ENCODE data around the gene MYO19. TPM values are rescaled to one million over a fixed set of nuclear protein-coding genes. Genes with fewer than 3 reads are reported as not detected.
"Not testable (repeated sequence)": the region's sequence is repeated elsewhere in the genome, so short reads cannot be mapped to it uniquely, and the experiment has no call there.

Gene MYO19
- total RNA-seq, 1 experiment from 2014 or later = 28.8 TPM

DNA sequence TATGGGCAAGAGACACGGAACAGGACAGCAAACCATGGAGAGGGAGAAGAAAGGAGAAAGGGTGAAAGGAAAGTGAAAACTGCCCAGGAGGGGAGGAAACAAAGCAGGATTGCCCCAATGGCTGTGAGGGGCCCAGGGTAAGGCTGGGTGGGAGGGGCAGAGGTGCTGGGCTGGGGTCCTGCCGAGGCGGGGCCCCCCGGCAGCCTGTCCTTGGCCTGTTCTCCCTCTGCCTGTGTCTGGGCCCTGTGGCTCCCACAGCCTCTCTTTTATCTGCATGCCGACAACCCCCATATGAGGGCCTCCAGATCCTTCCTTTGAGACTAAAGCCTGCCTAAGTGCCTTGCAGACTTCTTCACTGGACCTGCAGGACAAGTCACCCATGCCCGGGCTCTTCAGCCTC, 32.7 kb downstream of the MYO19 start:
- DNase-seq (ENCODE audit: low read depth) = no peak

DNA sequence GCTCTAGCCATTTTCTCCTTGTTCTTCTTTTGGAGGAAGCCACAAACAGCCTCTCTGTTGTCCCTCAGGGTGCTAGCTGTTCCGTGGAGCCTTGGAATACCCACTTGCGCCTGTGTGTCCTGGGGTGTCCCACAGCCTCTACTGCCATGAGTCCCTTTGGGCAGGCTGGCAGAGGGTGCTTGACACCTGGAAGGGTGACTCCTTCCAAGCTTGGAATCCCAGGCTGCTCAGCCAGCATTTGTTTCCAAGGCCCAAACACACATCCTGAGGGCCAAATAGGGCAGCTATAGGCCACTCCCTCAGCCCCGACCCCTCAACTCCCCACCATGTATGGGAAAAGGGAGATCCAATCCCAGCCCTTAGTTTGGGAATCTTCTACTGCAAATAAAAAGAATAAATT, 33.3 kb downstream of the MYO19 start:
- no peak for DNase-seq (ENCODE audit: low read depth)

DNA sequence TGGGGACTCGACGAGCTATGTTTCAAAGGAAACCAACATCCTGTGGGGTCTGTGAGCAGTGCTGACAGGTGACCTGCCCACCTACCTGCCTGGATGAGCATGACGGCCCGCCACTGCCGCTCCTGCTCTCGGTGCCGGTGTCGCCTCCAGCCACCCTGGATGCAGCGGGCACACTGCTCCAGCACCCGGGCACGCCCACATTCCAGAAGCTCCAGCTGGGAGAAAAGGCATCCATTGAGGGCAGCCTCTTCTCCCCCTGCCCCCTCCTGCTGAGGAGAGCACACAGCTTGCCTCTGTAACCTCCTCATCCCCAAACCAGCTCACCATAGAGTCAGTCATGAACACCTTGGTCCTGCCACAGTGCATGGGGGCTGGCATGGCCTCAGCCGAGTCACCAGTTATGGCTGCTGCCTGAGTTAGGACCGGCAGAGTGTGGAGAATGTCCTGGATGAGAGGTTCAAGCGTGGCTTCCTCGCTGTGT, 33.9 kb downstream of the MYO19 start:
- no peak for DNase-seq (ENCODE audit: low read depth)

DNA sequence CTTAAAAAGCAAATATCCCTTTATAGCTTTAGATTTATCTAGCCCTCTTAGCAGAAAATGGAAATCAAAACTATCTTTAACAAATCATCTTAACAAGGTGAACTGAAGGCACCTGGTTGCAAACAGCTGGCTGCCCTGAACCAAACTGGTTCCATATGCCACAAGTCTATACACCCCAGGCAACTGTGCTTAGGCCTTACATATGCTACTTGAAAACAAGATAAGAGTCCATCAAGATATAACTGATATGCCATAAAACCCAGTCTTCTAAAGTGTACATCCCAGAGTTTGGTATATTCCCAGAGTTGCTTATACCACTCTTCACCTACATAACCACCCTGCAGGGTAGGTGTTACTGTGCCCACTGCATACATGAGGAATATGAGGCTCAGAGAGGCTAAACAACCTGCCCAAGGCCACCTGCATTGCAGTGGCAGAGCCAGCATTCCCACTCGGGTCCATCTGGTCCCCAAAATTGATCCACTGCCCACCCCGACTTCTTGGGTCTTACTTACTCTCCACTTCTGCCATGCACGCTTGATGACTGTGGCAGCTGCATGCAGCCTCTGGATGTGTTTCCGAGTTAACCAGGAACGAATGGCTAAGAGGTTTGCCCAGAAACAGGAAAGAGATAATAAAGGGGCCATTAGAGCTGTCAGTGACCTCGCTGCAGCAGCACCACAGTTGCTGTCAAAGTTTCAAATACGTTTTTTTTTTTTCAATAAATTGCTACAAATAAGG, 35.9 kb downstream of the MYO19 start:
- no peak for DNase-seq (ENCODE audit: low read depth)

DNA sequence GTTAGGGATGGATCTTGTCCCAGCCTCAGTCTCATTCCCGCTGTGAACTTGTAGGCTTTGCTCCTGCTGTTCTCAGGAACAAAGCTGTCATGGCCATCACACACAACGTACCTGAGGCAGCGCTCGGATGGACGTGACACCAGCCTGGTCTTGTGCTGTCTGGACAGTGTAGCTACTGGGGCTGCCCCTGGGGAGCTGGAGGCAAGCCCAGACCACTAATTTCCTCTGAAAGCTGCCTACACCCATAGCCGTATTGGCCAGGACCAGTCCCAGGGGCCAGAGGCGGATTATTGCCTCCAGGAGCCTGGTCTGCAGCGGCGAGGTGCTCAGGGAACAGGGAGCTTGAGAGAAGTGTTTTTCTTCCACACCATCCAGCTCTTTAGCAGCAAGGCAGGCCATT, 36.5 kb downstream of the MYO19 start:
- no peak for DNase-seq (ENCODE audit: low read depth)

DNA sequence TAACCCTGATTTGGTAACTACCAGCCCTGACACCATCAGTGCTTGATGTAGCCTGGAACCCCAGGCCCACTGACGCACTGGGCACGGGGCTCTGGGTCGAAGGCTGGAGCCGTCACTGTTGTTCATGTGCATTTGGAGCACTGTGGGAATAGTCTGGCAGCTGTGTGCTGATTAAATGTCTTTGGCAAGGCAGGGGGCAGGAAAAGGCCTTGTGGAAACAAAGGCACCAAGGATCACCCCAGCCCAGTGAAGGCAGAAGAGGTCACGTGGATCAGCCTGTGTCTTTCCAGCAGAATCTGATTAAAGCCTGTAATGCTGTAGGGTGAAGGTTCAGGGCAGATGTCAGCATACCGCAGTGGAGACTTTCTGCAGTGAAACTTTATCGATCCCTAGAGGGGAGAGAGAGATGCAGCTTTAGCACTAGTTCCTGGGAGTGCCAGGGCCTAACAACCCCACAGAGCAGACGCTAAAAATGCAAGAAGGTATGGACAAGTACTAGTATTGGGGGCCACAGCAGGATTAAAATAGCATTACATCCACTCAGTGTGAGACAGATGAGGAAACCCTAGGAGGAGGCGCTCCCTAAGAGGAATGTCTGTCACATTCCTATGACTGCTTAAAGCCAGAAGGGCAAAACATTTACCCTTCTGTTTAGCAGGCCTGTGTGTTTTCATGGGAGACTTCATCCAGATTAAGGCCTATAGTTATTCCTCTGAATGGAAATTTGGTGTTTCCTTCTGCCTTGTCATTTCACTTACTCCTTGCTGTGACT, 38.5 kb downstream of the MYO19 start:
- no peak for DNase-seq (ENCODE audit: low read depth)

DNA sequence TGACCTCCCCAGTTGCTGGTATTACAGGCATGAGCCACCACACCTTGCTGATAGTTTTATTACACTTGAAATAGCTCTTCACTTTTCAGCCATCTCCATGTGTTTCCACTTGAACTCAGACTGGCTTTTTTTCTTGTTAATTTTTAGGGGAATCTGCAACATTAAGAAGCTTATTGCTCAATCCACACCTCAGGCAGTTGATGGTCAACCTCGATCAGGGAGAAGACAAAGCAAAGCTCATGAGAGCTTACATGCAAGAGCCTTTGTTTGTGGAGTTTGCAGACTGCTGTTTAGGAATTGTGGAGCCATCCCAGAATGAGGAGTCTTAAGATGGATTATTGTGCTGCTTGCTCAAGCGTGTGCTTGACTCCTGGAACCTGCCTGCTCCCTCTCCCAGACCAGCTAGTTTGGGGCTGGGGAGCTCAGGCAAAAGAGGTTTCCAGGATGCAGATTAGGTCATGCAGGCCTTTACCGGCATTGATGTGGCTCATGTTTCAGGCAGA, 39.5 kb downstream of the MYO19 start:
- no peak for DNase-seq (ENCODE audit: low read depth)

DNA sequence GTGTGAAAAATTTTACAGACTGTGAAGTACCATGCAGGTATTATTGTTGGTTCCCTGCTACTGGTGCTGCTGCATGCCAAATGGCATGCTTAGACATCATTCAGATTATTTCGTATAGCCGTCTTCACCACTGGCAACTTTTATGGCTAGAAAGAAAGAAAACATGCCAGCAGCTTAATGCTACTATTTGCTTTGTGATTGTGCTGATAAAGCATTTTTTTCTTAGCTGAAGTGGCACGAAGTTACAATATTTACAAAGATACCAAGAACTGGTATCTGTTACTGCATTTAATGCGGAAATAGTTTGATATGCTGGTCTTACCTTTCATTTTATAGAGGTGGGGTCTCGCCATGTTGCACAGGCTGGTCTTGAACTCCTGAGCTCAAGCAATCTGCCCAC, 40.0 kb downstream of the MYO19 start:
- DNase-seq (ENCODE audit: low read depth) = no peak

DNA sequence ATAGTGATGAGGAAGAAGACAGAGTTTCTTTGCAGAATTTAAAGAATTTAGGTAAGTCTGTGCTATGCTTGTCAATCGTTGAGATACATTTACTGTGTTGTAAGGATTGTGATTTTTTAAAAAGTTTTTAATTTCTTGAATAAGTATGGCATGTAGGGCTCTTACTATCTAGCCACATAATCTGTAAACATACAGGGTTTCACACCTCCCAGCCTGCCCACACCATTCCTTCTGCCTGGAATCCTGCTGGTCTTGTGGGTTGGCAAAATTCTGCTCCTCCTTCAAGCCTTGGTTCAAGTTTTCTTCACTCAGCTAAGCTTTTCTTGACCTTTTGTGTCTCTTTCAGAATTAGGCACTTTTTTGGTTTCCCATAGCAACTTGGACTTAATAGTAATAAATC, 40.7 kb downstream of the MYO19 start:
- no peak for DNase-seq (ENCODE audit: low read depth)

DNA sequence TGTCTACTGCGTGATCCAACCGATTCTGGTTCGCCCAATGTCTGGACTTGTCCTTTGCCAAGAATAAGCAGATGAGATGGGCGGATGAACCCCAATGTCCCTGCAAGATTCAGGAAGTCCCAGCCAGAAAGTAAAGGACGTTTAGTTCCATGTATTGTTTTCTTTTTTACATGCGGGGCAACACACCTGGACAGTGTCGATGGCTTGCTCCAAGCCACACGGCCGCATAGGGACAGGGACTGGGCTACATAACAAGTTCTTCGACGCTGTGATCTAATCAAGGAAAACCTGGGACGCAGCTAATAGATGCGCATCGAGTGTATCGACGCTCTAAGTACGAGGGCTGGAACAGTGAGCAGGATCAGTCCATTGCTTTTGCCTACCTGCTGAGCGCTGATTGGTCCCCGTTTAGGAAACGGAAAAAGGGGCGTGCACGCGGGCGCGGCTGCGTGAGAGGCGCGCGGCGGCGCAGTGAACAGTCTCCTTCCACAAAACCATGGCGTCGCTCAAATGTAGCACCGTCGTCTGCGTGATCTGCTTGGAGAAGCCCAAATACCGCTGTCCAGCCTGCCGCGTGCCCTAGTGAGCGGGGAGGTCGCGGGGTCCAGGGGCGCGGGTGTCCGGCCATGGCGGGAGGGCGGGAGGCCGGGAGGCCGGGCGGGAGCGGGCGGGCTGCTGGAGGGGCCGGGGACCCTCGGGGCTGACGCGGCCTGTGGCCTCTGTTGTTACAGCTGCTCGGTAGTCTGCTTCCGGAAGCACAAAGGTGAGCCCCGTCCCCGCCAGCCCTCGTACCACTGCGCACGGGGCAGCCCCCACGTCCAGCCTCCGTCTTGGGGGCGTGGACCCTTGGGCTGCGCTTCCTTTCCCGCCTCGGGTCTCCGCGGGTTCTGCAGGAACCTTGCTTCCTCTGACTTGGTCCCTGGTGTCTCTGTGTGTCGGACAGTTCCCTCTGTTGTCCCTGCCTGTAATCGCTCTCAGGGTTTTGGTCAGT, 48.2 kb downstream of the MYO19 start, which contains the start of gene ZNHIT3:
Gene ZNHIT3 (plus strand): TSS at position 478 of the 991 bp plus-strand sequence. CDS start 19 bp downstream, at position 497.
- peak; percentile 91 for DNase-seq (ENCODE audit: low read depth)

DNA sequence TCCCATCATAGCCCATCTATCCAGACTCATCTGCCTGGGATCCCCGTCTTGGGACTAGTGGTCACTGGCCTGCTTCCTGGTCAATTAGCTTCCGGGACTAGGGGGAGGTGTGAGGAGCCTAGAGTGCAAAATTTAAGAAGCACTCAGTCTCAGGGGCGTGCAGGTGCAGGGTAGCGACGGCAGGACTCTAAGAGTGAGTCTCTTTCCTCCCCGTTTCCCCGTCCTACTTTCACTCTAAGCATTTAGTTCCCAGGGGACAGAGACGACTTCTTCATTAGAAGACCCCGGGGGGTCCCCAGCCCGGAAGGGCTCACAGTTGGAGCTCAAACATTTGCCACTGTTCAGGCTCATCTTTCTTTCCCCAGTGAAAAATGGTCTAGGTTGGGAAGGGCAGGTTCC, 48.9 kb downstream of the MYO19 start:
- DNase-seq (ENCODE audit: low read depth) = no peak

DNA sequence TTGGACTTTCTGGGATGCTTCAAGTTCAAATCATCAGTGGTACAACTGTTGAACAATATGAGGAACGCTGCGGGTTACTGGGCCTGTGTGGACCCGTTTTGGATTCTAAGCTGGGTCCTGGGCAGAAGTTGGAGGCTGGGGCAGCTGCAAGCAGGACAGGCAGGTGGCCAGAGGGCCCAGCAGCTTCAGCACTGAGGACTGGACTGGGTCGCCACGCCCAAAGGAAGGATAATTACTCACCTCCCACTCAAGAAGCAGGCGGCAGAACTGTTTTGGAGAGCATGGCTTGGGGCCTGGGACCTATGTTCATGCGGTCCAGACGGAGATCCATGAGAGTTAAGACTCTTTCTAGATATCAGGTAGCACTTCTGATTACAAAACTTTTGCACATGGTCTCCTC, 49.6 kb downstream of the MYO19 start:
- no peak for DNase-seq (ENCODE audit: low read depth)

DNA sequence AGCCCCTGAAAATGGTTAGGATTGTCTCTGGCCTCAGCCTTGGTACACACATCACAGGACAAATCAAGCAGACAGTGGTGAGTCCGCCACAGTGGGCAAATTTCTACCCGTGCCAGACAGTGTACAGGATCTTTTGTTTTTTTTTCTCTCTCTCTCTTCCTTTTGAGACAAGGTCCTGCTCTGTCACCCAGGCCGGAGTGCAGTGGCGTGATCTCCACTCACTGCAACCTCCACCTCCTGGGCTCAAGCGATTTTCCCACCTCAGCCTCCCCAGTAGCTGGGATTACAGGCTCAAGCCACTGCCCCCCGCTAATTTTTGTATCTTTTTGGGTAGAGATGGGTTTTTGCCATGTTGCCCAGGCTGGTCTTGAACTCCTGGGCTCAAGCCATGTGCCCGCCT, 50.6 kb downstream of the MYO19 start:
- not testable (repeated sequence) for DNase-seq (ENCODE audit: low read depth)

DNA sequence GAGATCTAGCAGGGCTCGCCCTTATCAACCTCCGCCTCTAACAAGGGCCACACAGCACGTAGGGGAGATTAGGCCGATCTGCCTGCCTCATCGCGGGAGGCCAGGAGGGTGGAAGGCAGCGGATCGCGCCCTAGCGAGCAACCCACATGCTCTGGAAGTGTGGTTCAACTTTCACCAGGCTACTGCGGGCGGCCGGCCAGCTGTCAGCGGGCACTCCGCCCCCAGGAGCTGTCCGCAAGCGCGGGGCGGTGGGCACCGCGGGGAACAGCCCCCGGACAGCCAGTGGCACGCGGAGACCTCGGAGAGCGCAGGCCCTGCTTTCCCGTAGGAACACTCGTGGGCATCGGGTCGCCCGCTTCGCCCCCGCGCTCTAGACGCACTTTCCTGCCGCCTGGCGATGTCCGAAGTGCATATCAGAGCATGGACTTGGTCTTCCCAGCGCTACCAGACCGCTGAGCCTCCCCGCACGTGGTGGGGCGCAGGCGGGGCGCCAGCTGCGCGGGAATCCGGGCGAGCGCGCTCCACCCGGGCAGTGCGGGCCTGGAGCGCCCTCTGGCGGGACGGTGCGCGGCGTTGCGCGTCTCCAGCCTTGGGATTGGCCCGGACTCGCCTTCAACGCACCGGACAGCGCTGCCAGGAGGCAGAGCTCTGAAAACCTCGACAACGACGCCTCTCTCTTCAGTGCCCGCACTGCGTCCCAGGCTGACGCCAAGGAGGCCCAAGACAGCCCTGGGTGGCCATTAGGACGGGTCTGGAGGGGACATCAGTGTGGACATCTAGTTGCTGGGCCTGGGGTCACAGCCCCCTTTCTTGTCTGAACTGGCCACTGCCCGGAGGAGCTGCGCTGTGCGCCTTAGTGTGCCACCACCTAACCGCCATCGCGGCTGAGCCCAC, 51.8 kb downstream of the MYO19 start:
- peak; percentile 70 for DNase-seq (ENCODE audit: low read depth)

DNA sequence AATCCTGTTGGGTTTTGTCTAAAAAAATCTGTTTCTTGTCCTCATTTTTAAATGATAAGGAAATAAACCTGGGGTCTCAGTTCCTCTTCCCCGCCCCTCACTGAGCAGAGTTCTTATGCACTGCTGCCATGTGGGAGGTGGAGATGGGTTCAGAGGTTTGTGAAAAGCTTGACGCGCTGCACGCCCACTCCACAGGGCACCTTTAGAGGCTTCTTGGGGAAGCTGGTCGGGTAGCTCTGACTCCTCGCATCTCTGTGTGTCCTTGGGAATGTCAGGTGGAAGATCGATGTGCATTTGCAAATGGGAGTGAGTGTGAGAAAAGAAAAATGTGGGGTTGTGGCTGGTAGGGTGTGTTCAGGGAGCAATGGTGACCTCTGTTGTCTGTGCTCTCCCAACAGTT, 52.8 kb downstream of the MYO19 start:
- DNase-seq (ENCODE audit: low read depth) = no peak

DNA sequence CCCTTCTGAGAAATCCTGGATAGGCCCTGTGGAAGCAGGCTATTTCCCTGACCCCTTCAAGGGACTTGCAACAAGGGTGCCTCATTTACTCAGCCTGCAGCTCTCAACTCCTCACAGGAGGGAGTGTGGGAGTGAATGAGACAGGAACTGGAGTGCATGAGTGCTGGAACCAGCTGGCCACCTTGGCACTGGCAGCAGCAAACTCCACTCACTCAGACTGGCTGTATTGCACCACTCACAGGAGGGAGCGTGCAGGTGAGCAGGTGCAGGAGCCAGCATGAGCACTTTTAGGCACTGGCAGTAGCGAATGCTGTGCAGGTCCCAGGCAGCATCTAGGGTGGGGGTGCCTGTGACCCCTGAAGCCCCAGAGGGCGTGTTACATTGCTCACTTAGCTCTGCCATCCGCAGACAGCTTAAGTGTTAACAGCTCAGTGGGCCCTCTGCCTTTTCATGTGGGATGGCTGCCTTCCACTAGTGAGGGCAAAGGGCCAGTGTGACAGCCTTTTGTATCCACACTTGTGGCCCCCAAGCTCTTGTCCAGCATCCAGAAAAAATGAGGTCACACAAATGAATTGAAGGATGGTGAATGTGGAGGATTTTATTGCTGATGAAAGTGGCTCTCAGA, 59.2 kb downstream of the MYO19 start:
- DNase-seq (ENCODE audit: low read depth) = no peak

DNA sequence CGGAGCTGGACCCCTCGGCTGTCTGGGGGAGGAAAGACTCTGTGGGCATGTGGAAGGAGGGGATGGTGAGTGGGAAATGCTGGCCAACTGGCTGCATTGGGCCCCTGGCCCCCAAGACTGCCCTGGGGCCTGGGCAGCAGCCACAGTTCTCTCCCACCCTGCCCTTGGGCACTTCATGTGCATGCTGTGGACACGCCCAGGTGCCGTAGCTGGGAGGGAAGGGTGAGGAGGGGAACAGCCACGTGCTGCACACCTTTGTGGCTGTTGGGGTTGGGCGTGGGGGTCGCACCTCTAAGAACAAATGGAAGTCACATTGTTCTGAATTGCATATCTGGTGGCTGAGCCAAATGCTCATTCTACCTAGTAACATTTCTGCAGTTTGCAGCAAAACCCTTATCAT, 60.1 kb downstream of the MYO19 start:
- no peak for DNase-seq (ENCODE audit: low read depth)

DNA sequence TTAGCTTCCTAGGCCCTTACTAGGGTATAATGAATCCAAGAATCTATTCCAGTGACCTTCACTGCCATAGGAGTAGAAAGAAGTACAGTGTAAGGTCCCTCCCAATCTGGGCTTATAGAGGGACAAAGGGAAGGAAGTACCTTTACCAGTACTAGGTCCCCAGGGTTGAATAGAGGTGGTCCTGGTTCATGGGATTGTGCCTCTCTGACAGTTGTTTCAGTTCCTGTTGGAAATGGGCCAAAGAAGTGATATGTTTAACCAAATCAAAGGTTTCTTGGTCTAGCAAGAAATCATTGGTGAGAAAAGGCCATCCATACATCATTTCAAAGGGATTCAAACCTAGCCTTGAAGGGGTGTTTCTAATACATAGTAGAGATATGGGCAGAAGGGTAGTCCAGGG, 64.2 kb downstream of the MYO19 start:
- DNase-seq (ENCODE audit: low read depth) = no peak

DNA sequence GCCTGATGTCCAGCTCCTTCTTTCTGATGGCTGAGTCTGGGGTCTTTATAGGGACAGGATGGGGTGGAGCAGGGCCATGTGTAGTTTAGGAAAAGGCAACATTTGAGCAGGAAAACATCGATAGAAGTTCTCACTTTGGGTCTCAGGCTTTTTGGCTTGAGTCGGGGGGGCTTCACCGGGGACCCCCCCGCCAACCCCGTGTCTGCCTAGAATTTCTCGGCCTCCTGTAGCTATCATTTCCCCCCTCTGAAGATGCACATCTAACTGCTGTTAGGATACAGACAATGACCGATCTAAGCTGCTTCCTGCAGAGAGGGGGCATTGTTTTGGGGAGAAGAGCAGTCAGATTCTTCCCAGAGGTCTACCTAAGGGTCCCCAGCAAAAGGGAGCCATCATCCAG, 64.9 kb downstream of the MYO19 start:
- no peak for DNase-seq (ENCODE audit: low read depth)
